Left lung (tissue), 10 donors: ENCODE measurements around the gene ATP7B. TPM values are rescaled to one million over a fixed set of nuclear protein-coding genes. Genes with fewer than 3 reads are reported as not detected.

Source experiments
- ATAC-seq: fragments of 200-7000 bp; cut with Tn5 transposase; one replicate; pipeline ENCODE4 v1.9.1; 2020; ENCODE audit warnings: moderate library complexity
- DNase-seq, 4 donors: peaks; one replicate each; pipeline ENCODE4 v3.0.0-alpha.2; 2013 to 2020
- H3K27ac ChIP-seq, 2 donors: fragments of 200-600 bp; sonication (generic) in 1 of 2; one replicate each; pipeline versions ENCODE4 v1.5.0 to v1.8.0; 2020 to 2021
- H3K27me3 ChIP-seq, 2 donors: fragments of 200-600 bp; sonication (generic) in 1 of 2; one replicate each; pipeline versions ENCODE4 v1.5.0 to v1.8.0; 2020 to 2021
- H3K36me3 ChIP-seq, 2 donors: fragments of 200-600 bp; sonication (generic) in 1 of 2; one replicate each; pipeline versions ENCODE4 v1.5.0 to v1.8.0; 2020 to 2021
- H3K4me1 ChIP-seq, 2 donors: fragments of 200-600 bp; one replicate each; pipeline ENCODE4 v1.8.0; 2021
- H3K4me3 ChIP-seq, 2 donors: fragments of 200-600 bp; sonication (generic) in 1 of 2; one replicate each; pipeline versions ENCODE4 v1.5.0 to v1.8.0; 2020 to 2021; ENCODE audit warnings: mild to moderate bottlenecking in 1 of 2
- H3K9me3 ChIP-seq, 2 donors: fragments of 200-600 bp; sonication (generic) in 1 of 2; one replicate each; pipeline versions ENCODE4 v1.5.0 to v1.8.0; 2020 to 2021
- intact Hi-C, 2 donors: fragments of 100-400 bp; cut with DNase I; formaldehyde crosslinking; loops; one replicate each; pipeline versions ENCODE4 v1.11.2 to v1.14.2; 2022
- polyA plus RNA-seq, 6 donors: library from polyadenylated mRNA; unstranded; fragments of 120-200 nt; gene quantifications; one replicate each; pipeline ENCODE4 v1.2.1, GENCODE V29; 2013; ENCODE audit not compliant: insufficient read length in 6 of 6
- total RNA-seq, 2 donors: library from RNA; stranded (reverse); fragmentation: NEBNext Ultra II Directional; extraction: Animal tissue kit (Norgen Biotek cat#: 25700); gene quantifications; one replicate each; pipeline ENCODE4 v1.2.1, GENCODE V29; 2021
- TF ChIP-seq, protein P1 (sequence below), 2 donors: fragments of 200-600 bp; sonication (generic) in 1 of 2; IDR thresholded peaks; one replicate each; pipeline versions ENCODE4 v1.5.0 to v1.8.0; 2021; ENCODE audit warnings: antibody characterized with exemption in 2 of 2
- donor health status: DM: no; HTN: yes; CAD: no.
- donor health status: DM: no; HTN: no; CAD: no.

Gene ATP7B
- total and polyA plus RNA-seq, 8 donors: 5.9 to 20.5 (median 18.4) TPM

GRCh38 chr13:51966186-51966585 lies 45.1 kb downstream of the ATP7B start:
- Histone ChIP-seq H3K27ac (no peak overlapping the region), H3K36me3 (no peaks in the 10 kb centered on the region), H3K9me3 (no peaks in the 10 kb centered on the region), H3K4me3 (no peak overlapping the region), H3K27me3 (no peaks in the 10 kb centered on the region), H3K4me1 (no peaks in the 10 kb centered on the region)
- TF ChIP-seq, protein P1, sequence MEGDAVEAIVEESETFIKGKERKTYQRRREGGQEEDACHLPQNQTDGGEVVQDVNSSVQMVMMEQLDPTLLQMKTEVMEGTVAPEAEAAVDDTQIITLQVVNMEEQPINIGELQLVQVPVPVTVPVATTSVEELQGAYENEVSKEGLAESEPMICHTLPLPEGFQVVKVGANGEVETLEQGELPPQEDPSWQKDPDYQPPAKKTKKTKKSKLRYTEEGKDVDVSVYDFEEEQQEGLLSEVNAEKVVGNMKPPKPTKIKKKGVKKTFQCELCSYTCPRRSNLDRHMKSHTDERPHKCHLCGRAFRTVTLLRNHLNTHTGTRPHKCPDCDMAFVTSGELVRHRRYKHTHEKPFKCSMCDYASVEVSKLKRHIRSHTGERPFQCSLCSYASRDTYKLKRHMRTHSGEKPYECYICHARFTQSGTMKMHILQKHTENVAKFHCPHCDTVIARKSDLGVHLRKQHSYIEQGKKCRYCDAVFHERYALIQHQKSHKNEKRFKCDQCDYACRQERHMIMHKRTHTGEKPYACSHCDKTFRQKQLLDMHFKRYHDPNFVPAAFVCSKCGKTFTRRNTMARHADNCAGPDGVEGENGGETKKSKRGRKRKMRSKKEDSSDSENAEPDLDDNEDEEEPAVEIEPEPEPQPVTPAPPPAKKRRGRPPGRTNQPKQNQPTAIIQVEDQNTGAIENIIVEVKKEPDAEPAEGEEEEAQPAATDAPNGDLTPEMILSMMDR (IDR thresholded peaks at IDR 0.05): no peak
- DNase-seq (no peak), ATAC-seq (no peak)
- intact Hi-C loops: no loop called here

DNA sequence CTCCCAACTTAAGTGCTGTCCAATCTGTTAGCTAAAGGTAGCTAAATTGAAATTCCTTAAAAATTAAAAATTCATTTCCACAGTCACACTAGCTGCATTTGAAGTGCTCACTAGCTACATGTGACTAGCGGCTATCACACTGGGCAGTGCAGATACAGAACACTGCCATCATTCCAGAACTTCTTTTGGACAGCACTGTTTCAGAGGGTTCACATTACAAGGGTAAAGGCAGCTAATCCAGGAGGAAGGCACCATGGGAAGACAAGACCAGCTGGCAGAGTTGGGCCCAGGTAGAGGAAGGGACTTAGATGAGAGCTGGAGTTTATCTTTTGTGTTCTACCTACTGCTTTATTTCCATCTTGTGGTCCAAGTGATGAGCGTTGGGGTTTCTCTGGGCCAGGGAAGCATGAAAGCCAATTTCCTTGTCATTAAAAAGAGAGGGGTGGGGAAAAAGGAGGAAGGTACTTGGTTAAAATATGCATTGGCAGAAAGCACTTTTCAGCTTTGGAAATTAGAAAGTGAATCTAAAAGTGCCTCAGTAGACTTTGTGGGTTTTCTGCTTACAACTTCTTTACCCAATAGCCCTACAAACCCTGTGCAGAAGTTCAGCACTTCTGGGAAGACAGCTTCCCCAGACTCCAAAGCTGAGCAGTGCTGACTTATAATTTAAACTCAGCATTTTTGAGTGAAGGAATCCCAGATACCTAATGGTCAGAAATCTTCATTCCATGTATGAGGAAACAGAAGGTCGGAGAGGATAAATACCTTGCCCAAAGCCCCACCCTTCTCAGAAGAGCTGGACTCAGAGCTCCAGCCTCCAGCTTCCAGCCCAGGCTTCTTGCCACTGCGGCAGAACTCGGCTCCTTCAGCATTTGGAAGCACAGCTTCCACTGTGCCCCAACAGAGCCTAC lies 49.5 kb downstream of the ATP7B start:
- Histone ChIP-seq H3K27me3 (no peaks in the 10 kb centered on the region), H3K27ac (no peak overlapping the region), H3K4me3 (no peak overlapping the region), H3K4me1 (no peaks in the 10 kb centered on the region), H3K36me3 (no peaks in the 10 kb centered on the region), H3K9me3 (no peaks in the 10 kb centered on the region)
- DNase-seq (no peak), ATAC-seq (no peak)
- TF ChIP-seq, protein P1 (IDR thresholded peaks at IDR 0.05): no peak
- intact Hi-C loops: loop anchor here in 1 of 2 donors (5.0 kb wide), 1 partner anchor 181 kb away; no protein-coding TSS in a partner anchor

DNA sequence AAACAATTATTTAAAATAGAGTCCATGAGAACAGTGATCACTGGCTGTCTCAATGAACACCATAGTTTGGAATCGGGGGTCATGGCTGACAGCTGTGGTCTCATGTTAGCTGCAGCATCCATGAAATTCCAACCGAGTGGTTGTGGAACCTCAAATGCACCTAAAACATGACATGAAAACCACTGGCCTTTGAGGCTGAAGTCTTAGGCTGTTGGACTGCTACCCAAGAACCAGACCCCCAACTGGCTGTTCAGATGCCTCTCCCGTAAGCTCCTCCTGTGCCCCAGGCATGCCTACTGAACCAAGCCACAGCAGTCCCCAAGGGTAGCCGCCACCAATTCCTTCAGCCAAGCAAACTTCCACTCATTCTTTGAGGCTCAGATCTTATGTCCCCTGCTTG lies 50.5 kb downstream of the ATP7B start:
- H3K4me1 ChIP-seq: no peaks in the 10 kb centered on the region
- no peaks in the 10 kb centered on the region for H3K9me3 ChIP-seq
- H3K36me3 ChIP-seq: no peaks in the 10 kb centered on the region
- TF ChIP-seq, protein P1 (IDR thresholded peaks at IDR 0.05): no peak
- ATAC-seq (no peak), DNase-seq (no peak)
- no peaks in the 10 kb centered on the region for H3K27me3 ChIP-seq
- no peak overlapping the region for H3K4me3 ChIP-seq
- intact Hi-C loops: loop anchor here in 1 of 2 donors (5.0 kb wide), 1 partner anchor 182 kb away; no protein-coding TSS in a partner anchor
- no peak overlapping the region for H3K27ac ChIP-seq

- TF ChIP-seq, protein P1 (IDR thresholded peaks at IDR 0.05): no peak
- Histone ChIP-seq H3K4me3 (no peak overlapping the region), H3K4me1 (no peaks in the 10 kb centered on the region), H3K27ac (no peak overlapping the region), H3K36me3 (no peaks in the 10 kb centered on the region), H3K9me3 (no peaks in the 10 kb centered on the region), H3K27me3 (no peaks in the 10 kb centered on the region)
- DNase-seq (no peak), ATAC-seq (no peak)
- intact Hi-C loops: loop anchor here in 1 of 2 donors (5.0 kb wide), 1 partner anchor 183 kb away; no protein-coding TSS in a partner anchor
Measured at GRCh38 chr13:51959773-51960172, 51.5 kb downstream of the ATP7B start.

DNA sequence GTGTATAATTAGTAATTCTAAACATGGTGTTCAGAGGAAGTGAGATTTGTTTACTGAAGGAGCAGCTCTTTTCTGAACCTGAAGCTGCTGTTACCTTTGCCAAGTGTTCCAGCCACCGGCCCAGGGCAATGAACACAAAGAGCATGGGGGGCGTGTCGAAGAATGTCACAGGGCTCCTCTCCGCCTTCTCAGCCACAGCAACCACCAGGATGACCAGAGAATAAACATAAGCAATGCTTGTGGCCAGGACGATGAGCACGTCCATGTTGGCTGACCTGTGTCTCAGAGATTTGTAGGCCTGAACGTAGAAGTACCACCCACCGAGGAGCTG lies 53.1 kb downstream of the ATP7B start:
- H3K9me3 ChIP-seq: no peaks in the 10 kb centered on the region
- DNase-seq: no peak
- intact Hi-C loops: no loop called here
- H3K4me3 ChIP-seq: no peak overlapping the region
- ATAC-seq: no peak
- TF ChIP-seq, protein P1 (IDR thresholded peaks at IDR 0.05): no peak
- H3K27me3 ChIP-seq: no peaks in the 10 kb centered on the region
- no peaks in the 10 kb centered on the region for H3K4me1 ChIP-seq
- H3K36me3 ChIP-seq: no peaks in the 10 kb centered on the region
- H3K27ac ChIP-seq: no peak overlapping the region
